ENCODE results near the gene PPARG.
"Not testable (repeated sequence)": the region's sequence is repeated elsewhere in the genome, so short reads cannot be mapped to it uniquely, and the experiment has no call there.

- TF ChIP-seq EP300 (IDR thresholded peaks at IDR 0.05; ENCODE audit: low read depth); POLR2A (IDR thresholded peaks at IDR 0.05); POLR2AphosphoS5 (IDR thresholded peaks at IDR 0.05): not testable (repeated sequence)
- TF ChIP-seq, protein P1, sequence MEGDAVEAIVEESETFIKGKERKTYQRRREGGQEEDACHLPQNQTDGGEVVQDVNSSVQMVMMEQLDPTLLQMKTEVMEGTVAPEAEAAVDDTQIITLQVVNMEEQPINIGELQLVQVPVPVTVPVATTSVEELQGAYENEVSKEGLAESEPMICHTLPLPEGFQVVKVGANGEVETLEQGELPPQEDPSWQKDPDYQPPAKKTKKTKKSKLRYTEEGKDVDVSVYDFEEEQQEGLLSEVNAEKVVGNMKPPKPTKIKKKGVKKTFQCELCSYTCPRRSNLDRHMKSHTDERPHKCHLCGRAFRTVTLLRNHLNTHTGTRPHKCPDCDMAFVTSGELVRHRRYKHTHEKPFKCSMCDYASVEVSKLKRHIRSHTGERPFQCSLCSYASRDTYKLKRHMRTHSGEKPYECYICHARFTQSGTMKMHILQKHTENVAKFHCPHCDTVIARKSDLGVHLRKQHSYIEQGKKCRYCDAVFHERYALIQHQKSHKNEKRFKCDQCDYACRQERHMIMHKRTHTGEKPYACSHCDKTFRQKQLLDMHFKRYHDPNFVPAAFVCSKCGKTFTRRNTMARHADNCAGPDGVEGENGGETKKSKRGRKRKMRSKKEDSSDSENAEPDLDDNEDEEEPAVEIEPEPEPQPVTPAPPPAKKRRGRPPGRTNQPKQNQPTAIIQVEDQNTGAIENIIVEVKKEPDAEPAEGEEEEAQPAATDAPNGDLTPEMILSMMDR (IDR thresholded peaks at IDR 0.05), result not testable (repeated sequence)
Measured at GRCh38 chr3:12479198-12479597, 190.3 kb downstream of the PPARG start.
